CD8-positive, alpha-beta memory T cell (primary cell): Measurements from ENCODE around the gene ATP2C2. TPM values are rescaled to one million over a fixed set of nuclear protein-coding genes. Genes with fewer than 3 reads are reported as not detected.
"Not testable (repeated sequence)": the region's sequence is repeated elsewhere in the genome, so short reads cannot be mapped to it uniquely, and the experiment has no call there.

ENCODE experiments used
- CTCF ChIA-PET: fragments of 350-600 bp; sonication (Branson Sonifier 250); formaldehyde crosslinking; loops from one replicate; lab custom pipeline; 2021; ENCODE audit warnings: antibody characterized with exemption; lab: Charles Lee
- POLR2A ChIA-PET: fragments of 350-600 bp; sonication (Branson Sonifier 250); formaldehyde crosslinking; loops from one replicate; lab custom pipeline; 2021; ENCODE audit warnings: antibody characterized with exemption; lab: Charles Lee
- DNase-seq, 5 donors: peaks; one replicate each; pipeline versions ENCODE4 v3.0.0 to v3.0.0-alpha.2; 2020 to 2022; ENCODE audit warnings: mixed read lengths in 1 of 5
- H3K27ac ChIP-seq: one replicate; pipeline ENCODE4 v1.7.0; 2013; ENCODE audit warnings: low read depth, mild to moderate bottlenecking, low read length, moderate library complexity
- H3K27me3 ChIP-seq: 2 replicates; pipeline ENCODE4 v1.7.0; 2013; ENCODE audit warnings: low read length, mild to moderate bottlenecking; ENCODE audit not compliant: insufficient read depth, poor library complexity, severe bottlenecking
- H3K36me3 ChIP-seq: 2 replicates; pipeline ENCODE4 v1.7.0; 2013; ENCODE audit warnings: mild to moderate bottlenecking, low read length, moderate library complexity; ENCODE audit not compliant: insufficient read depth
- H3K4me1 ChIP-seq: 2 replicates; pipeline ENCODE4 v1.7.0; 2013; ENCODE audit warnings: mild to moderate bottlenecking, low read length, moderate library complexity; ENCODE audit not compliant: insufficient read depth
- H3K4me3 ChIP-seq: 2 replicates; pipeline ENCODE4 v1.7.0; 2013; ENCODE audit warnings: mild to moderate bottlenecking, low read length
- H3K9me3 ChIP-seq: 2 replicates; pipeline ENCODE4 v1.7.0; 2013; ENCODE audit warnings: mild to moderate bottlenecking, low read length
- H3K27ac Mint-ChIP-seq, 8 donors: one replicate each; pipeline ENCODE4 v1.8.0; 2020 to 2021; ENCODE audit warnings: mixed read lengths in 8 of 8, mild to moderate bottlenecking in 6 of 8, inconsistent platforms in 3 of 8, moderate library complexity in 3 of 8
- H3K27me3 Mint-ChIP-seq, 2 donors: one replicate each; pipeline ENCODE4 v1.8.0; 2020 to 2021; ENCODE audit warnings: mixed read lengths in 2 of 2, mild to moderate bottlenecking in 1 of 2, moderate library complexity in 1 of 2
- H3K36me3 Mint-ChIP-seq, 3 donors: one replicate each; pipeline ENCODE4 v1.8.0; 2020 to 2021; ENCODE audit warnings: mixed read lengths in 3 of 3, inconsistent platforms in 1 of 3, mild to moderate bottlenecking in 1 of 3
- H3K4me1 Mint-ChIP-seq, 3 donors: one replicate each; pipeline ENCODE4 v1.8.0; 2020 to 2021; ENCODE audit warnings: mixed read lengths in 3 of 3, inconsistent platforms in 1 of 3, mild to moderate bottlenecking in 1 of 3
- H3K4me3 Mint-ChIP-seq, 7 donors: one replicate each; pipeline ENCODE4 v1.8.0; 2020 to 2021; ENCODE audit warnings: mixed read lengths in 7 of 7, mild to moderate bottlenecking in 6 of 7, moderate library complexity in 4 of 7, inconsistent platforms in 2 of 7
- H3K9me3 Mint-ChIP-seq, 5 donors: one replicate each; pipeline ENCODE4 v1.8.0; 2020 to 2022; ENCODE audit warnings: mixed read lengths in 5 of 5, mild to moderate bottlenecking in 3 of 5, moderate library complexity in 2 of 5, inconsistent platforms in 1 of 5
- polyA plus RNA-seq: library from polyadenylated mRNA; unstranded; fragments of 300-500 nt; fragmentation: Illumina TruSeq; gene quantifications from one replicate; pipeline ENCODE4 v1.2.3, GENCODE V29; 2021
- total RNA-seq, 2 experiments: library from RNA; stranded (reverse); gene quantifications; one replicate each; pipeline ENCODE4 v1.2.3, GENCODE V29; 2021

The ATP2C2 gene
- total and polyA plus RNA-seq, 3 experiments from 2014 or later = not detected

- no peaks in the 10 kb centered on the region for H3K4me1 Mint-ChIP-seq
- no peak overlapping the region for H3K4me3 Mint-ChIP-seq
- Histone ChIP-seq H3K9me3 (no peaks in the 10 kb centered on the region), H3K36me3 (no peaks in the 10 kb centered on the region), H3K4me3 (no peak overlapping the region), H3K27me3 (no peaks in the 10 kb centered on the region), H3K27ac (no peak overlapping the region), H3K4me1 (no peaks in the 10 kb centered on the region)
- CTCF ChIA-PET = no interaction called here
- no peak overlapping the region for H3K27ac Mint-ChIP-seq
- POLR2A ChIA-PET = no interaction called here
- H3K27me3 Mint-ChIP-seq = peaks cover 1 to 20% of the 10 kb centered on the region in 2 donors
- no peaks in the 10 kb centered on the region for H3K9me3 Mint-ChIP-seq
- no peaks in the 10 kb centered on the region for H3K36me3 Mint-ChIP-seq
- DNase-seq = no peak
Observed at GRCh38 chr16:84416407-84417321, 48.3 kb downstream of the ATP2C2 start.

DNA sequence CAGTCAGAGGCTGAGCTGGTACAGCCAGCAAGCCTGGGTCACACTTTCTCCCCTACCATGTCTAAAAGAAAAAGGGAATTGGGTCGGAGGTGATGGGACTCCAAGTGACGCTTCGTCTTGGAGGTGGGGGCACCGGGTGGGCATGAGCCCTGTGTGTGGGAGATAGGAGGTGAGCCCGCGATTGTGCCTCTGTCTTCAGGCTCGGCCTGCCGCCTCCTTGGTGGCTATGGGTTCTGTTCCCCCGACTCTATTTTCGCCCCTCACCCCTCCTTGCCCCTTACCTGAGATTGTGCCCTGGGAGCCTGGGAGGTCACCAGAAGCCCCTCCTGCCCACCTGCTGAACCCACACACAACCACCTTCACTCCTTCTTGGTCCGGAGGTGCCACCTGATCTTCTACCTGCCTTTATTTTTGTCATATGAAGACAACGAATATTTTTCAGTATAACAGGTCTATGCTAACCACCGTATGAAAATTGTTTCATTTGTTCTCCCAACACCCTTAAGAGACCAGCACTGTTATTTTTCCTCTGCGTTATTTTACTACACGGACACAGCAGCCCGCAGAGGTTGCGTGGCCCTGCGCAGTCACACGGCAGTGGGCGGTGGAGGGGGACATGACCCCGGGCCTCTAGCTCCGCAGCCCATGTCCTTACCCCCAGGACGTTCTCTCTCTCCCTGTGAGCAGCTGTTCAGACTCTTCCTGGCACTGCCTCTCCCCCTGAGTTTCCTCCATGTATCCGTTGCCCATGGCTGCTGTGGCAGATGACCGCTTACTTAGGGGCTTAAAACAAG lies 49.9 kb downstream of the ATP2C2 start:
- Mint-ChIP-seq H3K4me3 (no peak overlapping the region), H3K27ac (no peak overlapping the region), H3K27me3 (peaks cover 1 to 20% of the 10 kb centered on the region in 2 donors), H3K4me1 (no peaks in the 10 kb centered on the region), H3K9me3 (no peaks in the 10 kb centered on the region), H3K36me3 (no peaks in the 10 kb centered on the region)
- Histone ChIP-seq H3K4me3 (no peak overlapping the region), H3K4me1 (no peaks in the 10 kb centered on the region), H3K27ac (no peak overlapping the region), H3K9me3 (no peaks in the 10 kb centered on the region), H3K36me3 (no peaks in the 10 kb centered on the region), H3K27me3 (no peaks in the 10 kb centered on the region)
- ChIA-PET POLR2A (no interaction called here), CTCF (no interaction called here)
- DNase-seq = no peak

DNA sequence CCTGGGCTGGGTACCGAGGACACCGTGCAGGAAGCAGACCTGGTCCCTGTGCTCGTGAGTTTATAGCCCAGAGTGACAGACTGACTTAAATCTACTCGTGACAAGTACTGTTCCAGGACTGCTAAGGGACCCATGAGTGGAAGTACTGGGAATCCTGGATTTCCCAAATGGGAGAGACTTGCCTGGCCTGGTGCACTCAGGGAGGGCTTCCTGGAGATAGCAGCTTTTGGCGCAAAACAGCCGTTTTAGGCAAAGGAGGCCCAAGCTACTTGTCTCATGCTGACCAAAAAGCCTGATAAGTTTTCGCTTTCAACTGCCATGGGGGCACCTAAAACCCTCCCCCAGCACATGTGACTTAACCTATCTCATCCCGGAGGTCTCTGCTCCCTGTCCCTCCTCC lies 51.4 kb downstream of the ATP2C2 start:
- Mint-ChIP-seq H3K4me3 (no peak overlapping the region), H3K9me3 (no peaks in the 10 kb centered on the region), H3K27me3 (peaks cover 1 to 20% of the 10 kb centered on the region in 2 donors), H3K4me1 (no peaks in the 10 kb centered on the region), H3K27ac (peak overlapping the region in 1 of 8 donors; percentile 75), H3K36me3 (no peaks in the 10 kb centered on the region)
- no peaks in the 10 kb centered on the region for H3K27me3 ChIP-seq
- no peak overlapping the region for H3K4me3 ChIP-seq
- ChIA-PET CTCF (no interaction called here), POLR2A (no interaction called here)
- H3K9me3 ChIP-seq = no peaks in the 10 kb centered on the region
- H3K27ac ChIP-seq = no peak overlapping the region
- no peaks in the 10 kb centered on the region for H3K36me3 ChIP-seq
- no peak for DNase-seq
- no peaks in the 10 kb centered on the region for H3K4me1 ChIP-seq

- POLR2A ChIA-PET, H3K9me3 Mint-ChIP-seq, H3K4me3 ChIP-seq, DNase-seq, H3K27ac ChIP-seq, H3K4me3 Mint-ChIP-seq, CTCF ChIA-PET, H3K4me1 Mint-ChIP-seq, H3K9me3 ChIP-seq, H3K36me3 Mint-ChIP-seq, H3K27me3 ChIP-seq, H3K4me1 ChIP-seq, H3K36me3 ChIP-seq: not testable (repeated sequence)
- H3K27ac Mint-ChIP-seq = peak overlapping the region in 1 of 8 donors; percentile 43
- peaks cover 3 to 21% of the 10 kb centered on the region in 2 donors for H3K27me3 Mint-ChIP-seq
Observed at GRCh38 chr16:84420556-84420955, 52.2 kb downstream of the ATP2C2 start.

- POLR2A ChIA-PET = no interaction called here
- CTCF ChIA-PET = no interaction called here
- H3K27me3 ChIP-seq = no peaks in the 10 kb centered on the region
- DNase-seq = no peak
- H3K27ac ChIP-seq = no peak overlapping the region
- Mint-ChIP-seq H3K27ac (no peak overlapping the region), H3K4me1 (no peaks in the 10 kb centered on the region), H3K36me3 (no peaks in the 10 kb centered on the region), H3K4me3 (no peak overlapping the region), H3K27me3 (peaks cover 5 to 27% of the 10 kb centered on the region in 2 donors), H3K9me3 (no peaks in the 10 kb centered on the region)
- no peaks in the 10 kb centered on the region for H3K4me1 ChIP-seq
- no peak overlapping the region for H3K4me3 ChIP-seq
- no peaks in the 10 kb centered on the region for H3K9me3 ChIP-seq
- no peaks in the 10 kb centered on the region for H3K36me3 ChIP-seq
Observed at GRCh38 chr16:84421081-84421937, 53.0 kb downstream of the ATP2C2 start.

DNA sequence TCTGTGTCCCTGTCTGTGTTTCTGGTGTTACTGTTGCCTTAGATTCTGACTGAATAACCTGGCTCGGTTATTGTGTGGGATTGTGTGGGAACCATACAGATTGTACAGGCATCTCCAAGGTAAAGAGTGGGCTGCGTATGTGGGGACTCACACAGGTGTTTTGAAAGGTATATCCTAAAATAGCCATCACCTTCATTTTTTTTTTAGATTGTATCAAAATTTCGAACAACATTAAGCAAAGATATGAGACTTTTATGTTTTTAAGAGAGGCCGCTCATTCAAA lies 53.5 kb downstream of the ATP2C2 start:
- Histone ChIP-seq H3K4me1 (no peaks in the 10 kb centered on the region), H3K27me3 (no peaks in the 10 kb centered on the region), H3K36me3 (no peaks in the 10 kb centered on the region), H3K9me3 (no peaks in the 10 kb centered on the region), H3K4me3 (no peak overlapping the region), H3K27ac (no peak overlapping the region)
- Mint-ChIP-seq H3K9me3 (no peaks in the 10 kb centered on the region), H3K27ac (no peak overlapping the region), H3K36me3 (no peaks in the 10 kb centered on the region), H3K4me1 (no peaks in the 10 kb centered on the region), H3K4me3 (no peak overlapping the region), H3K27me3 (peaks cover 8 to 32% of the 10 kb centered on the region in 2 donors)
- DNase-seq = no peak
- POLR2A ChIA-PET = no interaction called here
- CTCF ChIA-PET = no interaction called here

DNA sequence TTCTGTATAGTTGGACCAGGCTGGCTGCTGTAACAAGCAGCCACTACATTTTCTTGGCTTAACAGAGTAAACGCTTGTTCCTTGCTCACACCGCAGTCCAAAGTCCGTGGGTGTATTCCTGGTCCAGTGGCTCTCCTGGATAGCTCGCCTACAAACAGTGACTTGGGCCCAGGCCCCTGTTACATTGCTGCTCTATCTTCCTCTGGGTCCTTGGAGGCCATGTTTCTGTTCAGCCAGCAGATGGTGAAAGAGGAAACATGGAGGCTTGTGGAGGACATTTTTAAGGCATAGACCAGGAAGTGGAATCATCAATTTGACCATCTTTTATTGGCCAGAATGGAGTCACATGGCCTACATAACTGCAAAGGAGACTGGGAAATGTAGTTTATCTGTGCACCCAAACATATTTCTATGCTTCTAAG lies 55.1 kb downstream of the ATP2C2 start:
- Mint-ChIP-seq H3K27ac (peak overlapping the region in 1 of 8 donors; percentile 35), H3K27me3 (peaks cover 11 to 33% of the 10 kb centered on the region in 2 donors), H3K4me1 (no peaks in the 10 kb centered on the region), H3K9me3 (no peaks in the 10 kb centered on the region), H3K36me3 (no peaks in the 10 kb centered on the region), H3K4me3 (no peak overlapping the region)
- ChIA-PET CTCF (no interaction called here), POLR2A (no interaction called here)
- Histone ChIP-seq H3K4me1 (no peaks in the 10 kb centered on the region), H3K4me3 (no peak overlapping the region), H3K27me3 (no peaks in the 10 kb centered on the region), H3K36me3 (no peaks in the 10 kb centered on the region), H3K27ac (no peak overlapping the region), H3K9me3 (no peaks in the 10 kb centered on the region)
- DNase-seq = no peak

GRCh38 chr16:84425696-84426095 lies 57.4 kb downstream of the ATP2C2 start:
- H3K27me3 Mint-ChIP-seq = peaks cover 22 to 40% of the 10 kb centered on the region in 2 donors
- ChIA-PET CTCF (no interaction called here), POLR2A (no interaction called here)
- no peak overlapping the region for H3K27ac Mint-ChIP-seq
- Histone ChIP-seq H3K9me3 (no peaks in the 10 kb centered on the region), H3K4me3 (no peak overlapping the region), H3K36me3 (no peaks in the 10 kb centered on the region), H3K27ac (no peak overlapping the region), H3K27me3 (no peaks in the 10 kb centered on the region), H3K4me1 (no peaks in the 10 kb centered on the region)
- DNase-seq = no peak
- no peaks in the 10 kb centered on the region for H3K36me3 Mint-ChIP-seq
- H3K4me1 Mint-ChIP-seq = no peaks in the 10 kb centered on the region
- H3K4me3 Mint-ChIP-seq = no peak overlapping the region
- no peaks in the 10 kb centered on the region for H3K9me3 Mint-ChIP-seq
